GM12801 (cell line): ENCODE results near the gene EXOC1.

ENCODE experiments used
- CTCF ChIP-seq: IDR thresholded peaks from one replicate; pipeline ENCODE4 v1.5.1; 2011; ENCODE audit warnings: control low read depth; ENCODE audit not compliant: insufficient read length; ENCODE audit errors: extremely low read depth

The EXOC1 gene

GRCh38 chr4:55824865-55825264, 28.6 kb upstream of the EXOC1 start:
- TF ChIP-seq CTCF = no peak

GRCh38 chr4:55826986-55827385, 26.5 kb upstream of the EXOC1 start:
- TF ChIP-seq CTCF = no peak

DNA sequence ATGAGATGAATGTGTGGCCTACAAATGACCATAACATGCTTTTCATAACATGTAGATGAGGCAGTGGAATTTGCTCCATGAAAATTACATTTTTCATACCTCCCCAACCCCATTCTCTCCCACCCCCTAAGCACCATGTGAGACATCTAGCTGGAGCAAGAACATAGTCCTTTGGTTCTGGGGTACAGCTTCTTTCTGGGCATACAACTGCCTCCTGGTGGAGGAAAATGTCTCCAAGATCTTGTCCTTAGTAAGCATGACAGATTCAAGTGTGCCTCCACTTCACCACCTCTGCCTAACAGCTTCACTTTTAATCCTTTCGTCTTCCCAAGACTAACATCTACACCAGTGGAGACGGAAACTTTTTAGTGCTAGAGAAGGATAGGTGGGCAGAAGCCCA, 25.9 kb upstream of the EXOC1 start:
- TF ChIP-seq CTCF = no peak

GRCh38 chr4:55830048-55830447, 23.4 kb upstream of the EXOC1 start:
- no peak for TF ChIP-seq CTCF

GRCh38 chr4:55830716-55831115, 22.7 kb upstream of the EXOC1 start:
- TF ChIP-seq CTCF = no peak

GRCh38 chr4:55834086-55834795, 19.2 kb upstream of the EXOC1 start:
- TF ChIP-seq CTCF = no peak

DNA sequence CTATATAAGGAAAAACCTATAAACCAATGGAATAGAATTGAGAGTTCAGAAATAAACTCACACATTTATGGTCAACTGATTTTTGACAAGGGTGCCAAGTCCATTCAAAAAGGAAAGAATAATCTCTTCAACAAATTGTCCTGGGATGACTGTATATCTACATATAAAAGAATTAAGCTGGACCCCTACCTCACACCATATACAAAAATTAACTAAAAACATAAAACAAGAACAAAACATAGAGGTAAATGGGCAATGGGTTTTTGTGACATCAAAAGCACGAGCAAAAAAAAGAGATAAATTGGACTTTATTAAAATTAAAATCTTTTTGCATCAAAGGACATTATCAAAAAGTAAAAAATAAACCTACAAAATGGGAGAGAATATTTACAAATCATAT, 15.5 kb upstream of the EXOC1 start:
- no peak for TF ChIP-seq CTCF
